Measurements from ENCODE around the gene TRMT61A.
"Not testable (repeated sequence)": the region's sequence is repeated elsewhere in the genome, so short reads cannot be mapped to it uniquely, and the experiment has no call there.

TRMT61A gene

DNA sequence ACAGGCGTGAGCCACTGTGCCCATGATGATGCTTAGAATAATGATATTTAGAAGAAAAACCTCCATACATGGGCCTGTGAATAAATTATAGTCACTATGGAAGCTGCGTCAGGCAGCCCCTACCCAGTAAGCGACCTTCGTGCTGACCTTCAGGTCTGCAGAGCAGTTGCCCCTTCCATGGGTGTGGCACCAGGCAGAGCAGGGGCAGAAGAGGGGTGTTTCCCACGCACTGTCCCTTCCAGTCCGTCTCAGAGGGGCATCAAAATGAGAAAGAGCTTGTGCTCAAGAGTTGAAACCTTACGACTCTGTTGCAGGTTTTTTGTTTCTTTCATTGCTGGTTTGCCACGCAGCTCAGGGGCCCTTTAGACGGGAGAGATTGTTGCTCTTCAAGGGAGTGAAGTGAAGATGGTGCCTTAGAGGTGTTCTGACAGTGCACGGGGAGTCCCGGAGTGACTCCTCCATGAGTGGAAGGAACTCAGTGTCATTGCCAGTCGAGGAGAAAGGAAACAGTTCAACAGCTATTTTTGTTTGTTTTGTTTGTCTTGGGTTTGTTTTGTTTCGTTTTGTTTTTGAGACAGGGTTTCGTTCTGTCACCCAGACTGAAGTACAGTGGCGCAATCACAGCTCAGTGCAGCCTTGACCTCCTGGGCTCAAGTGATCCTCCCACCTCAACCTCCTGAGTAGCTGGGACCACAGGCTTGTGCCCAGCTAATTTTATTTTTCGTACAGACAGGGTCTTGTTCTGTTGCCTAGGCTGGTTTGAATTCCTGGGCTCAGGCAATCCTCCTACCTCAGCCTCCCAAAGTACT, 20.3 kb upstream of the TRMT61A start:
- peaks cover 11% of the 10 kb centered on the region; the same call in 1 of the 2 replicates for H3K36me3 ChIP-seq (ENCODE audit: control insufficient read depth, insufficient read depth, low read length)

DNA sequence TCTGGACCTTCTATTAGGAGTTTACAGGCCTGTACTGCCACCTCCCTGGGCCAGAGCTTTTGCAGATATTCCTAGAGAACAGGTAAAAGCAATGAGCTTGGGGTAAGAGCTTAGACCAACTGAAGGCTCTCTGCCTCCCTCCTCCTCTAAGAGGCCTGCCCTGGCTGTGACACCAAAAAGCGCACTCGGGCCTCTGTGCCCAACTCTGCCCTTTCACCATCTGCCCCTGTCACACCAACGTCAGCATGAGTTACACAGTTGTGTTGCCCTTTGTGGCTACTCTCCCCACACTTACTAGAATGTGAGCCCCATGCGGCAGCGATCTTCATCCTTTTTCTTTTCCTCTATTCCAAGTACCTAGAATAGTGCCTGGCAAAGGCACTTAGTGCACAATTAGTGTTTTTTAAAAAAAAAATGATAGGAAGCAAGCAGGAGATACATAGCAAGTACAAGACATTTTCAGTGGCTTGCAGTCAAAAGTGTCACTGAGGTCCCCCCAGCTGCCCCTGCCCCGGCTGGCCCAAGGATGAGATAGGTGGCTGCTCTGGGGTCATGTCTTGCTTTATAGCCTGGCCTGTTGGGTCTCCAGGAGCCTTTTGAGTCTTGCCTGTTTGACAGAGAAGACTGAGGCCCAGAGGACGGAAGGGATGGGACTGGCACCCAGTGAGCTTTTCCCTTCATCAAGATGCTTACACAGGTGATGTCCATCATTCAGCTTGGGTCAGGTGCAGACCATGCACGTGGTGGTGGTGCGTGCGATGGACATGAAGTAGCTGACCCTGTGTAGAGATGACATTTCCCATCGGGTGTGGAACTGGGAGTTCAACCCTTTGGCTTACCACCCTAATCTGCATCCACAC, 18.9 kb upstream of the TRMT61A start:
- Histone ChIP-seq H3K4me1 (ENCODE audit: control insufficient read depth, insufficient read depth, low read length) (no peaks in the 10 kb centered on the region), H3K9me3 (ENCODE audit: control insufficient read depth, insufficient read depth, low read length) (no peaks in the 10 kb centered on the region), H3K36me3 (ENCODE audit: control insufficient read depth, insufficient read depth, low read length) (peaks cover 5% of the 10 kb centered on the region; the same call in 1 of the 2 replicates), H3K27me3 (ENCODE audit: control insufficient read depth, insufficient read depth, low read length) (no peaks in the 10 kb centered on the region), H3K4me3 (ENCODE audit: low read length) (no peak overlapping the region), H3K27ac (ENCODE audit: low read length) (no peak overlapping the region)
- DNase-seq (ENCODE audit: low read depth, low spot score) = no peak
- no CpG with 5 or more reads among the region's 11 CpGs for WGBS (ENCODE audit: insufficient coverage, insufficient read length)

More for the DNA sequence above, 20.3 kb upstream of the TRMT61A start:
- no CpG with 5 or more reads among the region's 16 CpGs for WGBS (ENCODE audit: insufficient coverage, insufficient read length)
- H3K9me3 ChIP-seq (ENCODE audit: control insufficient read depth, insufficient read depth, low read length) = no peaks in the 10 kb centered on the region
- no peaks in the 10 kb centered on the region for H3K4me1 ChIP-seq (ENCODE audit: control insufficient read depth, insufficient read depth, low read length)
- no peaks in the 10 kb centered on the region for H3K27me3 ChIP-seq (ENCODE audit: control insufficient read depth, insufficient read depth, low read length)
- H3K4me3 ChIP-seq (ENCODE audit: low read length) = no peak overlapping the region
- no peak for DNase-seq (ENCODE audit: low read depth, low spot score)
- H3K27ac ChIP-seq (ENCODE audit: low read length) = no peak overlapping the region

DNA sequence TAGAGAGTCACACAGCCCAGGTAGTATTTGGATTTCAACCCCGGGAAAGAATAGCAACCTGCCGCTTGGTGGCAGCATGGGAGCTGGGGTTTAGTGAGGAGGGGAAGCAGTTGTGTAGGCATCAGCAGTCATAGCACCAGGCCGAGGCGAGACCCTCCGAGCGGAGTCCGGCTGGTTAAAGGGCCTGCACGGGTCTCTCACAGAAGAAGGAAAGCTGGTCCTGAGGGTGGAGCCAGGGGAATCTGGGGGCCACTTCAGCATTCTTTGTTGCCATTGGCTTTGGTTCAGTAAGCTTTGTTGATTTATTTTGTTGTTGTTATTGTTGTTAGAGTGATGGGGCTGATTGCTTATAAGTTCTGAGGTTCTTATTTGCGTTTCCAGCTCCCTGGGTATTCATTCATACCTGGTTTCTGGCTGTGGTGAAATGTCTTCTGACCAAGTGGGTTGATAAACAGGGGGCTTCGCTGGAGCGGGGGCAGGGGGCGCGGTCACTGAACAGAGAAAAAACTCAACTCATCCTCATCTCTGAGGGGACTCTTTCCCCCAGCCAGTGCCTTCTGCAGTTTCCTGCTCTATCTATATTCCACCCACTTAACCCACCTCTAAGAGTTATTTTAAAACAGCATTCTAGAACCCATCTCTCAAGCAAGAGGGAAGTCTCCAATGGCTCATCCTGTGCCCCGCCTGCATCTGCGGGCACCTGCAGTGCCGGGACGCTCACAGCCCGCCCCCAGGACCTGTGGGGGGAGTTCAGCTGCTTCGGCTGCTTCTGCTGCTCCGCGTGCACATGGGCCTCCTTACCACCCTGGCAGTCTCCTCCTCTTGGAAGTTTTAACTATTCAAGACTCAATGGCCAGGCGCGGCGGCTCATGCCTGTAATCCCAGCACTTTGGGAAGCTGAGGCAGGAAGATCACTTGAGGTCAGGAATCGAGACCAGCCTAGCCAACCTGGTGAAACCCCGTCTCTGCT, 18.0 kb upstream of the TRMT61A start:
- H3K27ac ChIP-seq (ENCODE audit: low read length) = no peak overlapping the region
- H3K4me3 ChIP-seq (ENCODE audit: low read length) = no peak overlapping the region
- peaks cover 5% of the 10 kb centered on the region; the same call in 1 of the 2 replicates for H3K36me3 ChIP-seq (ENCODE audit: control insufficient read depth, insufficient read depth, low read length)
- H3K27me3 ChIP-seq (ENCODE audit: control insufficient read depth, insufficient read depth, low read length) = no peaks in the 10 kb centered on the region
- H3K4me1 ChIP-seq (ENCODE audit: control insufficient read depth, insufficient read depth, low read length) = no peaks in the 10 kb centered on the region
- no peaks in the 10 kb centered on the region for H3K9me3 ChIP-seq (ENCODE audit: control insufficient read depth, insufficient read depth, low read length)
- no CpG with 5 or more reads among the region's 26 CpGs for WGBS (ENCODE audit: insufficient coverage, insufficient read length)
- no peak for DNase-seq (ENCODE audit: low read depth, low spot score)

DNA sequence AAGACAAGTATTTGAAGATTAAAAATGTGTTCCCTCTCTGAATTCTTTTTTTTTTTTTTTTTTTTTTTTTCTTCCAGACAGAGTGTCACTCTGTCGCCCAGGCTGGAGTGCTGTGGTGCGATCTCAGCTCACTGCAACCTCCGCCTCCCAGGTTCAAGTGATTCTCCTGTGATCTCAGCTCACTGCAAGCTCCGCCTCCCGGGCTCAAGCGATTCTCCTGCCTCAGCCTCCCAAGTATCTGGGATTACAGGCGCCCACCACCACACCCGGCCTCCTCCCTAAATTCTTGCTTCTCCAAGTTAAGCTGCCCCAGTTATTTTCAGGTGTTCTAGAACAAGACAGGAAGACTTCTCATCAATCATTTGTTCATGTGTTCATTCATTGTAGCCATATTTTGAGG, 16.8 kb upstream of the TRMT61A start:
- WGBS (ENCODE audit: insufficient coverage, insufficient read length) = no CpG with 5 or more reads among the region's 8 CpGs
- H3K27ac ChIP-seq (ENCODE audit: low read length); H3K4me3 ChIP-seq (ENCODE audit: low read length); H3K9me3 ChIP-seq (ENCODE audit: control insufficient read depth, insufficient read depth, low read length); H3K36me3 ChIP-seq (ENCODE audit: control insufficient read depth, insufficient read depth, low read length); H3K27me3 ChIP-seq (ENCODE audit: control insufficient read depth, insufficient read depth, low read length); H3K4me1 ChIP-seq (ENCODE audit: control insufficient read depth, insufficient read depth, low read length); DNase-seq (ENCODE audit: low read depth, low spot score): not testable (repeated sequence)

DNA sequence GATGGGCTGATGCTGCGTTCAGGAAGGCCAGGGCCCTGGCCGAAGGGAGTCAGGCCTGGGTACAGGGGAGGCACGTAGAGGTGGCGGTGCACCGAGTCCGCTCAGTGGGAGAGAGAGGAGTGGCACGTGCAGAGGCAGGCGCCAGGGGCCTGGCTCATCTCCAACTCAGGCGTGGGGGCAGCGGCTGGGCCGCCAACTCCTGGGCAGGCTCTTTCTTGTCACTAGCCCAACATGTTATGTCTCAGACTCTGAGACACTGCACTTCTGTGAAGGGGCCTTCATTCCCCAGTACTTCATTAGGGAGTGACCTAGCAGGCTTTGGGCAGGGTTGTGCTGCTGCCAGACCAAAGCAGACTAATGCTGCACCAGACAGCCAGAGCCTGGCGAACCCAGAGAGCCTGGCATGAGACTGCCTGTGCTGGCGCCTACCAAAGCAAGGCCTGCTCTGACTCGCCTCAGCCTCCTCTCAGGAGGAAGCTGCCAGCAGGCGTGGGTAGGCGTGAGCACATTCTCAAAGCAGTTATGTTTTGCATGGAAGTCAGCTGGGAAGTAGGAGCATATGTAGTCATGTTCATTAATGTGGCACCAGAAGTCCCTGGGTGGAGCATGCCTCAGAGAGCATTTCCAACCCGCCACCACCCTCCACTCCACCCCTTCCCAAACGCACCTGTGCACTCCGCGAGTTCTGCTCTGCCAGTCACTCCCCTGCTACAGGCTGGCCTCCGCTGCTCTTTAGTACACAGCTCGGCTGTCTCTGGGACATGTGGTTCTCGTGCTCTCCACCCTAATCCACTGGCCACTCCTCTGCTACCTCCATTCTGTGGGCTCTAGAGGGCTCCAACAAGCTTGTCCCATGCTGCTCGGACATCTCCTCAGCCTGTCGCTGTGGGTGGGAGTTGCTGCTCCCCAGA, 16.0 kb upstream of the TRMT61A start:
- Histone ChIP-seq H3K4me3 (ENCODE audit: low read length) (no peak overlapping the region), H3K36me3 (ENCODE audit: control insufficient read depth, insufficient read depth, low read length) (peaks cover 5% of the 10 kb centered on the region; the same call in 1 of the 2 replicates), H3K27ac (ENCODE audit: low read length) (no peak overlapping the region), H3K27me3 (ENCODE audit: control insufficient read depth, insufficient read depth, low read length) (no peaks in the 10 kb centered on the region), H3K9me3 (ENCODE audit: control insufficient read depth, insufficient read depth, low read length) (no peaks in the 10 kb centered on the region), H3K4me1 (ENCODE audit: control insufficient read depth, insufficient read depth, low read length) (peaks cover 2% of the 10 kb centered on the region; the same call in 1 of the 2 replicates)
- WGBS (ENCODE audit: insufficient coverage, insufficient read length) = no CpG with 5 or more reads among the region's 25 CpGs
- no peak for DNase-seq (ENCODE audit: low read depth, low spot score)

DNA sequence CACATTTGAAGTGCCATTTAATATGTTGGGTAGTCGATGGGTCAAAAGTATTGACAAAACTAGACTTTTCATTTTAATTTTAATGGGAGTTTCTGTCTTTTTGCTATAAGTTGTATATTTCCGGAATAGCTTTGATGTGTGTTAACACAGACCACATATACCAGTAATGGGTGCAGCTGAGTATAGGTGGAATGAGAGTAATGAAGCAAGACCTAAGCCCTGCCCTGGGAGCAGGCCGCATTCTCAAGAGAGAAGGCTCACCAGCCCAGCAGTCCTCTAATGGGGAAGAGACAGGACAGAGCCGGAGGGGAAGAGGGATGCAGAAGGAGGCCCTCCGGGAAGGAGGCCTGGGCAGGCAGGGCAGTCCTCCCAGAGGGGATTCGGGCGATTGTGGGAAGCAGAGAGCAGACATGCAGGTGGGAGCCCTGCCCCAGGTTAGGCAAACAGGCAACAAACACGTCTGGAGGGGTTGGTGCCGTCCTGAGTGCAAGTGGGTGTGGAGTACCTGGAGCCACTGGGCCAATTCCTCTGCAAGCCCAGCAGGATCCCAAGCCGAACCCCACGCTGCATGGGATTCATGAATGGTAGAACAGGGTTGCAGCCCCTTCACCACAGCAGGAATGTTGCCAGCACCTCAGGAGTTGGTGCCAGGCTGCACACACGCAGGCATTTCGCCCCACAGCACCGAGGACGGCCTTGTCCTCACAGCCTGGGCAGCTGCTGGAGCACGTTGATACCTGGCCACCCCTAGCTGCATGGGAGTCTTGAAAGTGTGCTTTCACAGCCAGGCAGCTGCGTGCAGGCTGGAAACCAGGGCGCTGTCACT, 14.2 kb upstream of the TRMT61A start:
- H3K36me3 ChIP-seq (ENCODE audit: control insufficient read depth, insufficient read depth, low read length) = peaks cover 11% of the 10 kb centered on the region
- no CpG with 5 or more reads among the region's 18 CpGs for WGBS (ENCODE audit: insufficient coverage, insufficient read length)
- no peak for DNase-seq (ENCODE audit: low read depth, low spot score)

DNA sequence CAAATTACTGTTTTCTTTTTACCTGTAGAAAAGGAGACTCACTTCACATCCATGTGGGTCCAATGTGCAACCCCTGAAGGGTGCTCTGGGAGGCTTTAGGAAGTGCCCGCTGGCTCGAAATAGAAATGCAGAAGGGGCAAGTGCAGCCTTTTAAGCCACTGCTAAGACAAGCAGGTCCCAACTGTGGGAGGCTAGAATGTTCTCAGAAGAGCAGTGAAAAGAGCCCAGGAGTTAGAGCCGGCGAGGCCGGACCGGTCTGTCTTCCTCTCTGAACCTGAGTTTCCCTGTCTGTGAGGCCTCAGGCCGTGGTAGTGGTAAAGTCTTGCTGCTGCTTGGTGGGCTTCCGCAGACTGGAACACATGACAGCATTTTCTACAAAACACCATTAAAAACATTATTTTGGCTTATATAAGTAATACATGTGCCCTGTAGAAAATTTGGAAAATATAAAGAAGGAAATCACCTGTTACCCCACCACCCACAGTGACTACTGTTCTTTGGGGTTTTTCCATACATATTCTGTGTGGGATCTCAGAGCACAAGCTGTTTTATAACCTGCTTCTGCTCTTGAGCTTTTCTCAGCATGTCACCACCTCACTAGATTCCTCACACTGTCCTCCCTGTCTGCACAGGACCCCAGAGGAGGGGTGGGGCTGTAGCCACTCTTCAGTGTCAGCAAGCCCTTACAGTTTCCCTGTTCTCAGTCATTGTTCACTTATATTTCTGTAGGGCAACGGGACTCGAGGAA, 12.4 kb upstream of the TRMT61A start:
- no peak overlapping the region for H3K4me3 ChIP-seq (ENCODE audit: low read length)
- WGBS (ENCODE audit: insufficient coverage, insufficient read length) = no CpG with 5 or more reads among the region's 10 CpGs
- no peak overlapping the region for H3K27ac ChIP-seq (ENCODE audit: low read length)
- no peaks in the 10 kb centered on the region for H3K27me3 ChIP-seq (ENCODE audit: control insufficient read depth, insufficient read depth, low read length)
- H3K9me3 ChIP-seq (ENCODE audit: control insufficient read depth, insufficient read depth, low read length) = no peaks in the 10 kb centered on the region
- peaks cover 20% of the 10 kb centered on the region for H3K36me3 ChIP-seq (ENCODE audit: control insufficient read depth, insufficient read depth, low read length)
- H3K4me1 ChIP-seq (ENCODE audit: control insufficient read depth, insufficient read depth, low read length) = peaks cover 12% of the 10 kb centered on the region; the same call in 1 of the 2 replicates
- DNase-seq (ENCODE audit: low read depth, low spot score) = no peak

More for the DNA sequence above, 14.2 kb upstream of the TRMT61A start:
- peaks cover 7% of the 10 kb centered on the region; the same call in 1 of the 2 replicates for H3K4me1 ChIP-seq (ENCODE audit: control insufficient read depth, insufficient read depth, low read length)
- H3K4me3 ChIP-seq (ENCODE audit: low read length) = no peak overlapping the region
- H3K27me3 ChIP-seq (ENCODE audit: control insufficient read depth, insufficient read depth, low read length) = no peaks in the 10 kb centered on the region
- H3K9me3 ChIP-seq (ENCODE audit: control insufficient read depth, insufficient read depth, low read length) = no peaks in the 10 kb centered on the region
- H3K27ac ChIP-seq (ENCODE audit: low read length) = no peak overlapping the region

DNA sequence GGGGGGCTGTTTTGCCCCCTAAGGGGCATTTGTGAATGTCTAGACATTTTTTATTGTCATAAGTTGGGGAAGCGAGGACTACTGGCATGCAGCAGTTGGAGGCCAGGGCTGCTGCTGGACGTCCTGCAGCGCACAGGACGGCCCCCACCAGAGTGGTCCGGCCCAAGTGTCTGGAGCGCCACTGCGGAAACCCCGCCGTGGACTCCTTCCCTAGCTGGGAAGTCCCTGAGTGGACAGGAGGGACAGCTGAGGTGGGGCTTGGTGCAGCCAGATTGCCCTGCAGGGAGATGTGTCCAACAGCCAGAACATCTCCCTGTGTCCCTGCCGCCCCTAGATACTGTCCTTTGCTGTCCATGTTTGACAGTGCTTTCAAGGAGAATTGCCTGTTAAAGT, 11.8 kb upstream of the TRMT61A start:
- Histone ChIP-seq H3K36me3 (ENCODE audit: control insufficient read depth, insufficient read depth, low read length) (peaks cover 20% of the 10 kb centered on the region), H3K27me3 (ENCODE audit: control insufficient read depth, insufficient read depth, low read length) (no peaks in the 10 kb centered on the region), H3K4me3 (ENCODE audit: low read length) (no peak overlapping the region), H3K9me3 (ENCODE audit: control insufficient read depth, insufficient read depth, low read length) (no peaks in the 10 kb centered on the region), H3K4me1 (ENCODE audit: control insufficient read depth, insufficient read depth, low read length) (peaks cover 12% of the 10 kb centered on the region; the same call in 1 of the 2 replicates), H3K27ac (ENCODE audit: low read length) (no peak overlapping the region)
- no peak for DNase-seq (ENCODE audit: low read depth, low spot score)
- no CpG with 5 or more reads among the region's 10 CpGs for WGBS (ENCODE audit: insufficient coverage, insufficient read length)
